H1 (cell line): ENCODE measurements around the gene SNAI1. TPM values are rescaled to one million over a fixed set of nuclear protein-coding genes. Genes with fewer than 3 reads are reported as not detected.

Experiments used
- CTCF ChIA-PET: fragments of 300-600 bp; sonication (Branson Sonifier 250); formaldehyde crosslinking; loops from one replicate; lab custom pipeline; 2021; ENCODE audit not compliant: partially characterized antibody; lab: Charles Lee
- POLR2A ChIA-PET: fragments of 300-600 bp; sonication (Branson Sonifier 250); formaldehyde crosslinking; loops from one replicate; lab custom pipeline; 2021; ENCODE audit warnings: inconsistent platforms; ENCODE audit not compliant: partially characterized antibody; lab: Charles Lee
- DNase-seq, 2 experiments: peaks; one replicate each; pipeline versions ENCODE4 v3.0.0 to v3.0.0-alpha.2; 2010 to 2022; ENCODE audit warnings: low spot score in 2 of 2, low read depth in 1 of 2, mixed read lengths in 1 of 2
- FAIRE-seq: peaks from 2 replicates; lab custom pipeline; 2011; peaks lifted over from hg19 to GRCh38; lab: Jason Lieb, UNC
- H2AFZ ChIP-seq: 2 replicates; pipeline ENCODE4 v1.8.1; 2012; ENCODE audit warnings: low read length, inconsistent platforms
- H2AK5ac ChIP-seq: 2 replicates; pipeline ENCODE4 v1.6.1; 2013; ENCODE audit warnings: low read depth, low read length
- H2BK120ac ChIP-seq: replicated peaks from 2 replicates; pipeline ENCODE3; 2013; ENCODE audit warnings: low read depth, low read length, inconsistent platforms
- H2BK12ac ChIP-seq: 2 replicates; pipeline ENCODE4 v1.6.1; 2013; ENCODE audit warnings: low read depth, low read length
- H2BK15ac ChIP-seq: 2 replicates; pipeline ENCODE4 v1.6.1; 2013; ENCODE audit warnings: low read length
- H2BK20ac ChIP-seq: 2 replicates; pipeline ENCODE4 v1.6.1; 2013; ENCODE audit warnings: low read length
- H2BK5ac ChIP-seq: 2 replicates; pipeline ENCODE4 v1.6.1; 2013; ENCODE audit warnings: low read depth, low read length
- H3K14ac ChIP-seq: 2 replicates; pipeline ENCODE4 v1.6.1; 2013; ENCODE audit warnings: inconsistent platforms; ENCODE audit not compliant: insufficient read length
- H3K18ac ChIP-seq: 2 replicates; pipeline ENCODE4 v1.6.1; 2013; ENCODE audit warnings: low read length; ENCODE audit errors: extremely low read depth
- H3K23ac ChIP-seq: 2 replicates; pipeline ENCODE4 v1.6.1; 2013; ENCODE audit warnings: inconsistent platforms; ENCODE audit not compliant: insufficient read length
- H3K23me2 ChIP-seq: 2 replicates; pipeline ENCODE4 v1.6.1; 2013; ENCODE audit warnings: low read depth, low read length
- H3K27ac ChIP-seq: 2 replicates; pipeline ENCODE4 v1.6.1; 2011; ENCODE audit warnings: low read depth, low read length, inconsistent platforms
- H3K27me3 ChIP-seq, 4 experiments: replicated peaks in 1 of 4; 1 replicate in 1 of 4; 2 replicates in 3 of 4; pipeline versions ENCODE4 v1.6.1 to v1.8.1; 2011 to 2013; ENCODE audit warnings: low read length in 3 of 4, mild to moderate bottlenecking in 3 of 4, inconsistent platforms in 2 of 4, mixed read lengths in 2 of 4, moderate library complexity in 1 of 4; ENCODE audit not compliant: control insufficient read depth in 3 of 4, insufficient read depth in 3 of 4; ENCODE audit errors: extremely low read depth in 1 of 4
- H3K36me3 ChIP-seq, 4 experiments: 2 replicates each; pipeline versions ENCODE4 v1.6.1 to v1.8.1; 2011 to 2013; ENCODE audit warnings: mild to moderate bottlenecking in 4 of 4, low read length in 3 of 4, moderate library complexity in 2 of 4, control low read depth in 1 of 4, inconsistent platforms in 1 of 4; ENCODE audit not compliant: insufficient read depth in 4 of 4, control insufficient read depth in 2 of 4
- H3K4ac ChIP-seq: replicated peaks from 2 replicates; pipeline ENCODE3; 2013; ENCODE audit warnings: low read length, low read depth, mixed read lengths, inconsistent platforms; ENCODE audit not compliant: insufficient read length
- H3K4me1 ChIP-seq, 4 experiments: replicated peaks in 1 of 4; 1 replicate in 1 of 4; 2 replicates in 3 of 4; pipeline versions ENCODE4 v1.6.1 to v1.8.1; 2011 to 2013; ENCODE audit warnings: low read length in 3 of 4, inconsistent platforms in 2 of 4, mixed read lengths in 1 of 4; ENCODE audit not compliant: insufficient read depth in 4 of 4, control insufficient read depth in 3 of 4
- H3K4me2 ChIP-seq, 2 experiments: 2 replicates each; pipeline versions ENCODE4 v1.6.1 to v1.8.1; 2011 to 2013; ENCODE audit warnings: low read depth in 2 of 2, low read length in 2 of 2, control low read depth in 1 of 2, inconsistent platforms in 1 of 2, mild to moderate bottlenecking in 1 of 2; ENCODE audit not compliant: insufficient read depth in 1 of 2
- H3K4me3 ChIP-seq, 4 experiments: fragments of 200-600, 300-600 bp in 1 of 4; sonication (generic), shearing (Covaris generic), sonication (Bioruptor Twin) in 1 of 4; 2 replicates each; pipeline versions ENCODE4 v1.5.1 to v1.8.1; 2011 to 2016; ENCODE audit warnings: low read length in 4 of 4, low read depth in 3 of 4, control low read depth in 2 of 4, inconsistent platforms in 2 of 4, mild to moderate bottlenecking in 2 of 4, mixed read lengths in 1 of 4, moderate library complexity in 1 of 4; ENCODE audit not compliant: insufficient read depth in 2 of 4; ENCODE audit errors: extremely low read depth in 1 of 4
- H3K56ac ChIP-seq: replicated peaks from 2 replicates; pipeline ENCODE3; 2013; ENCODE audit warnings: low read depth, mild to moderate bottlenecking, mixed read lengths, low read length, inconsistent platforms; ENCODE audit not compliant: insufficient read length
- H3K79me1 ChIP-seq: 2 replicates; pipeline ENCODE4 v1.6.1; 2013; ENCODE audit warnings: low read depth, low read length, control low read depth
- H3K79me2 ChIP-seq, 2 experiments: 2 replicates each; pipeline versions ENCODE4 v1.6.1 to v1.8.1; 2012 to 2013; ENCODE audit warnings: low read length in 2 of 2, mild to moderate bottlenecking in 2 of 2, inconsistent platforms in 1 of 2; ENCODE audit not compliant: insufficient read depth in 2 of 2, control insufficient read depth in 1 of 2
- H3K9ac ChIP-seq, 4 experiments: replicated peaks in 1 of 4; 1 replicate in 1 of 4; 2 replicates in 3 of 4; pipeline versions ENCODE4 v1.6.1 to v1.8.1; 2011 to 2013; ENCODE audit warnings: low read depth in 3 of 4, low read length in 3 of 4, control low read depth in 2 of 4, mild to moderate bottlenecking in 2 of 4, moderate library complexity in 2 of 4, inconsistent platforms in 1 of 4; ENCODE audit errors: extremely low read depth in 1 of 4
- H3K9me3 ChIP-seq, 2 experiments: 2 replicates each; pipeline versions ENCODE4 v1.6.1 to v1.8.1; 2012 to 2013; ENCODE audit warnings: mild to moderate bottlenecking in 2 of 2, moderate library complexity in 2 of 2, control low read depth in 1 of 2, inconsistent platforms in 1 of 2, low read depth in 1 of 2, low read length in 1 of 2, mixed read lengths in 1 of 2; ENCODE audit not compliant: insufficient read depth in 2 of 2
- H4K20me1 ChIP-seq, 2 experiments: replicated peaks in 1 of 2; 2 replicates each; pipeline versions ENCODE3 to v1.8.1; 2011 to 2013; ENCODE audit warnings: inconsistent platforms in 2 of 2, low read length in 2 of 2, mild to moderate bottlenecking in 1 of 2; ENCODE audit not compliant: insufficient read depth in 2 of 2, control insufficient read depth in 1 of 2
- H4K5ac ChIP-seq: 2 replicates; pipeline ENCODE4 v1.6.1; 2013; ENCODE audit warnings: low read length, low read depth, mixed read lengths, inconsistent platforms; ENCODE audit not compliant: insufficient read length
- H4K8ac ChIP-seq: 2 replicates; pipeline ENCODE4 v1.8.0; 2013; ENCODE audit warnings: mild to moderate bottlenecking, moderate library complexity, low read length, inconsistent platforms; ENCODE audit not compliant: insufficient read depth; ENCODE audit errors: extremely low read depth
- H4K91ac ChIP-seq: replicated peaks from 2 replicates; pipeline ENCODE3; 2013; ENCODE audit warnings: low read length, mixed read lengths, inconsistent platforms; ENCODE audit not compliant: insufficient read length
- BACH1 ChIP-seq: IDR thresholded peaks from 2 replicates; pipeline ENCODE4 v1.6.1; 2012; ENCODE audit warnings: low read length, improper control_type of control experiment
- CEBPB ChIP-seq: IDR thresholded peaks from 2 replicates; pipeline ENCODE4 v1.6.1; 2012; ENCODE audit warnings: low read depth, low read length
- CTBP2 ChIP-seq: IDR thresholded peaks from 2 replicates; pipeline ENCODE4 v1.7.0; 2011; ENCODE audit warnings: borderline replicate concordance, mild to moderate bottlenecking, moderate library complexity, mixed read lengths, low read length; ENCODE audit not compliant: insufficient read depth, insufficient read length
- EGR1 ChIP-seq: IDR thresholded peaks from 2 replicates; pipeline ENCODE4 v1.6.1; 2011; ENCODE audit warnings: low read depth, low read length, borderline replicate concordance
- FOSL1 ChIP-seq: IDR thresholded peaks from 2 replicates; pipeline ENCODE4 v1.6.1; 2011; ENCODE audit warnings: mild to moderate bottlenecking, low read depth, low read length, moderate library complexity; ENCODE audit not compliant: insufficient read depth
- GABPA ChIP-seq: IDR thresholded peaks from 2 replicates; pipeline ENCODE4 v1.6.1; 2011; ENCODE audit warnings: mild to moderate bottlenecking, low read length, moderate library complexity, borderline replicate concordance; ENCODE audit not compliant: insufficient read depth
- HDAC2 ChIP-seq, 2 experiments: fragments of 300-600 bp in 1 of 2; sonication (generic) in 1 of 2; IDR thresholded peaks; 2 replicates each; pipeline ENCODE4 v1.6.1; 2011 to 2012; ENCODE audit warnings: low read depth in 2 of 2, low read length in 2 of 2, mild to moderate bottlenecking in 2 of 2, moderate library complexity in 2 of 2, borderline replicate concordance in 1 of 2, inconsistent platforms in 1 of 2
- JUN ChIP-seq: IDR thresholded peaks from 2 replicates; pipeline ENCODE4 v1.6.1; 2011; ENCODE audit warnings: low read depth, mild to moderate bottlenecking, improper control_type of control experiment, low read length
- KDM5A ChIP-seq: fragments of 200-600 bp; IDR thresholded peaks from 2 replicates; pipeline ENCODE4 v1.7.1; 2012; ENCODE audit warnings: mild to moderate bottlenecking, low read length, inconsistent platforms, mixed read lengths
- MAFK ChIP-seq: IDR thresholded peaks from 2 replicates; pipeline ENCODE4 v1.6.1; 2012; ENCODE audit warnings: low read depth, mild to moderate bottlenecking, improper control_type of control experiment, low read length
- POLR2A ChIP-seq, 2 experiments: IDR thresholded peaks; 1 replicate in 1 of 2; 2 replicates in 1 of 2; pipeline ENCODE4 v1.6.1; 2011; ENCODE audit warnings: low read depth in 2 of 2, low read length in 2 of 2, mild to moderate bottlenecking in 2 of 2; ENCODE audit errors: control extremely low read depth in 1 of 2
- POU5F1 ChIP-seq: IDR thresholded peaks from 2 replicates; pipeline ENCODE4 v1.6.1; 2011; ENCODE audit warnings: low read depth, mild to moderate bottlenecking, low read length, moderate library complexity
- SIRT6 ChIP-seq: IDR thresholded peaks from one replicate; pipeline ENCODE4 v1.7.1; 2012; ENCODE audit warnings: low read length, inconsistent platforms
- SIX5 ChIP-seq: IDR thresholded peaks from 2 replicates; pipeline ENCODE4 v1.6.1; 2011; ENCODE audit warnings: mild to moderate bottlenecking, low read depth, low read length
- SP1 ChIP-seq: IDR thresholded peaks from 2 replicates; pipeline ENCODE4 v1.6.1; 2011; ENCODE audit warnings: low read depth, low read length
- SP2 ChIP-seq: IDR thresholded peaks from 2 replicates; pipeline ENCODE4 v1.6.1; 2012; ENCODE audit warnings: mild to moderate bottlenecking, low read length, inconsistent platforms
- WGBS, 2 experiments: shearing (Covaris generic) in 1 of 2; methylation state at CpG; one replicate each; pipeline versions ENCODE4 v1.1.6 to v1.1.7; 2013 to 2015; ENCODE audit warnings: low lambda C conversion rate in 2 of 2, mixed read lengths in 2 of 2, inconsistent platforms in 1 of 2, low coverage in 1 of 2, missing lambda C conversion rate in 1 of 2; ENCODE audit not compliant: insufficient replicate concordance in 2 of 2, insufficient coverage in 1 of 2, insufficient read length in 1 of 2; ENCODE audit errors: extremely low coverage in 1 of 2, missing lambda C conversion rate in 1 of 2; 5-methylcytosine and 5-hydroxymethylcytosine counted together
- polyA plus RNA-seq, 7 experiments: library from polyadenylated mRNA; depleted of rRNA in 3 of 7; stranded (reverse) in 5 of 7; unstranded in 2 of 7; fragments of >200 nt in 5 of 7; fragments of 200-250 nt in 2 of 7; gene quantifications; 1 replicate in 5 of 7; 2 replicates in 1 of 7; 4 replicates in 1 of 7; pipeline versions ENCODE4 v1.2.1 to v1.2.3, GENCODE V29; 2011 to 2013; ENCODE audit warnings: missing spikeins in 2 of 7, mixed read lengths in 2 of 7
- total RNA-seq: library from RNA; stranded (reverse); fragmentation: NEBNext Ultra II Directional; extraction: Animal tissue kit (Norgen Biotek cat#: 25700); gene quantifications from 2 replicates; pipeline ENCODE4 v1.2.1, GENCODE V29; 2021

Gene SNAI1
- total and polyA plus RNA-seq, 2 of the 8 experiments (the other 6 are each of a cell fraction or from before 2014, with no cell fraction given) = 6.5 to 8.0 TPM

DNA sequence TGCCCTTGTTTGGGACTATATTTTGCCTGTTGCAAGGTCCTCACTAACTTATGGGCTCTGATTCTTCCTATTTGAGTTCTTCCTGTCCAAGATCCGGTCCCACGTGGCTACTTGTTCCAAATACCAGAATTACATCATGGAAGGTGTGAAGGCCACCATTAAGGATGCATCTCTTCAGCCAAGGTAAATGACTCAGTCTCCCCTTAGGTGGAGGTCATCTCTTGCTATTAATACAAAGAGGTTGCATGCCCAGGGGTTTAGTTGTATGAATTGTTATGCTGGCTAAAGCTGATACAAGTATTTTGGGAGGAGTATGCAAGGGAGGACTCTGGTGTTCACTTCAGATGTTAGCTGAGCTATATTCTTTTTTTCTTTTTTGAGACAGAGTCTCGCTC, 37.5 kb upstream of the SNAI1 start:
- no peaks in the 10 kb centered on the region for H3K9me3 ChIP-seq
- no peak overlapping the region for H3K4me2 ChIP-seq
- no peak overlapping the region for H2BK5ac ChIP-seq
- H3K79me1 ChIP-seq = peaks cover 9% of the 10 kb centered on the region
- DNase-seq = no peak
- H3K14ac ChIP-seq = no peak overlapping the region
- no peak overlapping the region for H4K91ac ChIP-seq
- no peak overlapping the region for H2BK15ac ChIP-seq
- H3K36me3 ChIP-seq = peaks cover 17 to 72% (median 34%) of the 10 kb centered on the region in 4 experiments
- H3K27me3 ChIP-seq = no peaks in the 10 kb centered on the region
- CTCF ChIA-PET = interaction anchor here (1.6 kb wide), 1 partner anchor 12 kb away, joined by 7 read pairs; no protein-coding TSS in a partner anchor
- H3K18ac ChIP-seq = no peak overlapping the region
- FAIRE-seq = no peak
- H3K27ac ChIP-seq = no peak overlapping the region
- H2BK120ac ChIP-seq = no peak overlapping the region
- no peak overlapping the region for H4K8ac ChIP-seq
- no peak overlapping the region for H2AFZ ChIP-seq
- POLR2A ChIA-PET = interaction anchor here (0.6 kb wide), 1 partner anchor 38 kb away, joined by 3 read pairs; no protein-coding TSS in a partner anchor
- no peak overlapping the region for H3K23ac ChIP-seq
- H3K4ac ChIP-seq = no peak overlapping the region
- peaks cover 4 to 38% of the 10 kb centered on the region in 2 experiments for H3K79me2 ChIP-seq
- no peak overlapping the region for H2BK12ac ChIP-seq
- H3K23me2 ChIP-seq = no peaks in the 10 kb centered on the region
- no peaks in the 10 kb centered on the region for H3K4me1 ChIP-seq
- no peak overlapping the region for H3K56ac ChIP-seq
- no peak overlapping the region for H2AK5ac ChIP-seq
- no peak overlapping the region for H4K5ac ChIP-seq
- no peak overlapping the region for H2BK20ac ChIP-seq
- WGBS, 2 experiments = 91% methylated on average over 3 of the region's 3 CpGs; no CpG with 5 or more reads in 1 of the 2 experiments
- H3K4me3 ChIP-seq = no peak overlapping the region
- H4K20me1 ChIP-seq = peaks cover 6 to 7% of the 10 kb centered on the region in 2 experiments
- H3K9ac ChIP-seq = no peak overlapping the region
- TF ChIP-seq BACH1 (no peak), FOSL1 (no peak), SP1 (no peak), CTBP2 (no peak), GABPA (no peak), KDM5A (no peak), HDAC2 (IDR thresholded peaks at IDR 0.05; ENCODE audit: borderline replicate concordance in 1 of 2, low read depth in 2 of 2, low read length in 2 of 2) (no peak), SP2 (no peak), JUN (no peak), SIRT6 (no peak), POLR2A (IDR thresholded peaks at IDR 0.05; ENCODE audit: control extremely low read depth in 1 of 2, low read depth in 2 of 2, low read length in 2 of 2) (no peak), POU5F1 (no peak), CEBPB (no peak), MAFK (no peak), SIX5 (no peak), EGR1 (no peak)
